GM21717 (cell line): ENCODE data around the gene MALSU1.

ENCODE experiments used
- ATAC-seq: cut with Tn5 transposase; IDR thresholded peaks from one replicate; pipeline ENCODE4 v1.9.1; 2021; ENCODE audit warnings: mild to moderate bottlenecking, moderate library complexity; ENCODE audit not compliant: unreplicated experiment

Gene MALSU1

GRCh38 chr7:23334482-23335056 lies 35.4 kb downstream of the MALSU1 start:
- no peak for ATAC-seq

GRCh38 chr7:23335136-23335535 lies 36.0 kb downstream of the MALSU1 start:
- no peak for ATAC-seq

DNA sequence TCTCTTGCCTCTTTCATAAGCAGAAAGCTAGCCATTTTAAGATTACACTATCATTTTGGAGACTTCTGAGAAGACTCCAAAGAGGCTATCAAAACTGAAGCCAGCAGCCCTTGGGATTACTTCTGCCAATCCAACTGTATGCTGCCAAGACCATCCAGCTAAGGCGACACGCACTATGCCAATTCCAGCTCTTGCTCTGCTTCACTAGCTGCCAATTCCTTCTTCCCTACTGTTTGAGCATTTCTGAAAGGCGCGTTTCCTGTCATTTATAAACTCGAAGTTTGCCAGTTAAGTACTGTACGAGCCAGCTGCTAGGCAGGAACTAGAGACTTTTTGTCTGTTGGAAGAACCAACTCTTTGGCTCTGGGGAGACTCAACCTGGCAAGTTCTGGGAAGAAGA lies 36.5 kb downstream of the MALSU1 start:
- no peak for ATAC-seq

DNA sequence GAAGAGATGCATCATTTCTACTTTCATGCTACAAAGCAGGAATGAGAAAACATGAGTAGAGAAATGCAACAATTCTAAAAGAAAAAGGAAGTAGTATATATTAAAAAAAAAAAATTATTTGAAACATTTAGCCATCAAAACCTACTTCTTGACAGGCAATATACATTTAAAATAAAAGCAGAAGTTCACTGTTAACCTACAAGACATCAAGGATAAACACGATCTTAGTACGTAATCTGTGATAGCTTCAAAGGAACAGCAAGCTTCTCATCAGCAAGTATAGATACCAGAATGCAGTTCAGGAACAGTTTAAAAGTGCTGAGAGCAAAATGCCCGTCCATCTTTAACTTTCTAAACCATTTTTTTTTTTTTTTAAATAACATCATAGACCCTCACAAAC lies 36.9 kb downstream of the MALSU1 start:
- ATAC-seq = no peak

DNA sequence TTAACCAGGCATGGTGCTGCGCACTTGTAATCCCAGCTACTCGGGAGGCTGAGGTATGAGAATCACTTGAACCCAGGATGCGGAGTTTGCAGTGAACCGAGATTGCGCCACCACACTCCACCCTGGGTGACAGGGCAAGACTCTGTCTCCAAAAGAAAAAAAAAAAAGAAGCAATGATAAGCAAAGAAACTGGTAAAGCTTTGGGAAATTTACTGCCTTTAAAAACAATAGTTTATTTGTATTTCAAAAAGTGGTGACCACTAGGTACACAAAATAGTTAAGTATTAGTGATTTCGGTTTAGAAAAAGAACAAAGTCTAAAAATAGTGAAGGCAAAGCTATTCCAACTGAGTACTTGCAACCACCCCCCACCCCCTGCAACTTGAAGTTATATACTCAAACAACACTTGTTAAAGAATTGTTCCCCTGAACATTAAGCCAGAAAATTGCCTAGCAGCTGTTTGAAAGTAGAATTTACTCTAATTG lies 37.7 kb downstream of the MALSU1 start:
- ATAC-seq = no peak

- no peak for ATAC-seq
These were observed 38.2 kb downstream of the MALSU1 start for GRCh38 chr7:23337374-23337773.

GRCh38 chr7:23338439-23338838 lies 39.3 kb downstream of the MALSU1 start:
- no peak for ATAC-seq

- ATAC-seq = no peak
These were observed 39.7 kb downstream of the MALSU1 start for GRCh38 chr7:23338863-23339262.

- ATAC-seq = no peak
These were observed 42.9 kb downstream of the MALSU1 start for GRCh38 chr7:23341846-23342598.

DNA sequence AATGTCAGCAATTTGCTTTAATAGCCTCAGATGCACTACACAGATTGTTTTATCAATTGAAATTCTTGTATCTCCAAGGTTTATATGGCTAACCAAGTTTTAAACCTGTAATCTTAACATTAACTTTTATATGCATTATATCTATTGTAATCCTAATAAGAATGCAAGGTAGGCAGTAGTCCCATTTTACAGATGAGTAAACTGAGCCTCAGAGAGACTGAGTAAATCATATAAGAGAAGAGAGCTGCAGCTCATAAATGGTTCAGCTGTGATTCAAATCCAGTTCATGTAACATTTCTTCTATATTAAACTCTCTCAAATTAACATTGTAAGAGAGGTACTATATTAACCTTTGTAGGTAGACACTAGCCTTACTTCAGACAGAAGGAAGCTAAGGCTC lies 44.0 kb downstream of the MALSU1 start:
- ATAC-seq = no peak

DNA sequence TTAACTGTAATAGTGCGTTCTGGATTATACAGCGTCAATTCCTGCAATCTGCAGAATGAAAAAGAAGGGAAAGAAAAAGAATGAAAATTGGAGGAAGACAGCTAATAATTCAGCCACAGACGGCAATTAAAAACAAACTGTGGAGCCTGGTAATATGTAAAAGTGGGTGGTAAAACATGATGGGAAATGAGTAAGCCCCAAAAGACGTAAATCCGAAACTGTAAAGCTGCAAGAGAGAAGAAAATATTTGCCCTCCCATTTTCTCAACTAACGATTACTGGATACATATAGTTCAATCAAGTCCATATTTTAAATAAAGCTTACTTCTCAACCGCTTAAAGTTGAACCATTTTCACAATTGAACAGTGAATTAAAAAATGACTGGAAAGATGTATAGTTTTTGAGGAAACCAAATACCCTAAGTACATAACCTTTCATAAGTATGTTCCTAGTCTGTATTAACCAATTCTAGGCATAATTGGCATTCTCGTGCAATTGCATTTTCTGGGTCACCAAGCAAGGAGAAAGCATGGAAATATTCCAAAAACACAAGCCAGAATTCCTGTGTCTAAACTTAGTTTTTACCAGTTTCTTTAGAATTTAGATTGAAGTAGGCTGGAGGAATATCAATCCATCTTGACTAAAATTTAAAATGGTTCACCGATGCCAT lies 44.8 kb downstream of the MALSU1 start:
- ATAC-seq = no peak

GRCh38 chr7:23345601-23346000 lies 46.5 kb downstream of the MALSU1 start:
- no peak for ATAC-seq

- no peak for ATAC-seq
These were observed 47.2 kb downstream of the MALSU1 start for GRCh38 chr7:23346316-23346715.

DNA sequence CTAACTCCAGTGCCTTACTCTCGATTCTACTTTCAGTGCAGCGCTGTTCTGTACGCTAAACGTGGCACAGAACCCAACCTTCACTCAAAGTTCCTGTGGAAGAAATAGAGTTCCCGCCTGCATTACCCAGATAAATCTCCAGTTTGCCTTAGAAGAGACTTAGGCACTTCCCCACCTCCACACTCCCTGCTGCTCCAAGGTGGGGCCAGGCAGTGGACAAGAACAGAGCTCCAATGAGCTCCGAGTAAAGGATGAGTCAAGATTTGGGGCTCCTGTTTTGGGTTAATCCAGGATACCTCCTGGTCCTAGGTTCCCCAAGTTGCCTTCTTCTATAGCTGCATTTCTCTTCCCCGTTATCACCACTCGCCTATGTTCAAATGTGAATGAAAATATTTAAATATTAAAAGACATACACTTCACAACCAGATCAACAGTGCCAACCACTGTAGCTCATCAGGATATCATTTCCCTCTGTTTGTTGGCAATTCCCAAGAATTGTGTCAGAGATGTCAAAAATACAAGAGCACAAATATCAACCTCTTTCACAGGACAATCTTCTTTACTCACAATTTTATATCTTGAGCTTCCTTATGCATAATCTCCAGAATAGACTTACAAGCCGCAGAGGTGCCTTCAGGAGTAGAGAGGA lies 48.0 kb downstream of the MALSU1 start:
- no peak for ATAC-seq

GRCh38 chr7:23347682-23348180 lies 48.6 kb downstream of the MALSU1 start:
- no peak for ATAC-seq

DNA sequence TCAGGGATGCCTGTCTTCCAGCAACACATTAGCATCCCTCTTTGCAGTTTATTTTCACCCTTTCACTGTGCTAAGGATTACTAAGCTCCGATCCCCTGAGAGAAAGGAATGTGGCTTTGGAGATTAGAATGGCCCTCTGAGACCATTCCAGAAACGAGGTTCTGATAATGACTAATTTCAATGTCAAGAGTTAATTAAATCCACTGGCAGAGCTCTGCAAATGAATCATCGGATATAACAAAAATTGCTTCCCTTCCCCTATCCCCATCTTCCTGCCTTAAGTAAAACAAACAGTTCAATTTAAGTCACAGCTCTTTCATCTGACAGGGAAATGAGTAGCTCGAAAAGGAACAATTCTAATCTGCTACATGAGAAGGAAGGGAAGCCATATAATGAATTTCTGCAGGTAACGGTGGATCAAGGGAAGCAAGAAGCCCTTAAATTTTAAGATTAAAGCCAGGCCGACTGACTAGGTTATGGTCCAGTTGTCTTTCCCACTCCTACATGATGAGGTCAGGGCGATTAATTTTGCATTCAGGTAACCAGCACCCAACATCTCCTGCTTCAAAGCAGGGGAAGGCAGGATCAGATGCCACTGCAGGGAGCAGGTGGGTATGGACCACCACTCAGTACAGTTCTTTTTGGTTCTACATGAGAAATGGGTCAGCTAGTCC lies 50.5 kb downstream of the MALSU1 start:
- no peak for ATAC-seq

DNA sequence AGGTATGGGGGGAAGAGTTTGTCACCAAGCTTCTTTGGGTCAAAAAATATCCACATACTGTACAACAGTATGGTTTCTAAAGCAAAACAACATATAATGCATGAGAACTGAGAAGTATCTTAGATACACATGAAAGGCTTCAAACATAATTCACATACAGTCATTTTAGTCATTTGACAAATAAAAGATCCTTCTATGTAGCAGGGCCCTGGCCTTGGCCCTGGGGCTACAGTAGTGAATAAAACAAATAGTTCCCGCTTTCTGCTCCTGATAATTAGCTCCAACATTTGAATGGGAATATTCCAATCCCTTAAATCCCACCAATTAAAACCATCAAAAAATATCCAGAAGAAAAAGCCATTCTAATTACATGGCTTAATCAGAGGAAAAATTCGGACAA lies 51.3 kb downstream of the MALSU1 start:
- ATAC-seq = no peak

GRCh38 chr7:23353172-23353571 lies 54.0 kb downstream of the MALSU1 start:
- ATAC-seq = no peak

GRCh38 chr7:23356168-23356567 lies 57.0 kb downstream of the MALSU1 start:
- no peak for ATAC-seq

GRCh38 chr7:23356726-23357125 lies 57.6 kb downstream of the MALSU1 start:
- no peak for ATAC-seq
